Fibroblast of pulmonary artery (primary cell): ENCODE data around the gene AKAP9.
"Not testable (repeated sequence)": the region's sequence is repeated elsewhere in the genome, so short reads cannot be mapped to it uniquely, and the experiment has no call there.

Source experiments
- DNase-seq: peaks from one replicate; pipeline ENCODE4 v3.0.0-alpha.2; 2010; ENCODE audit warnings: low read depth
- H3K4me3 ChIP-seq: replicated peaks from 2 replicates; pipeline ENCODE4 v1.5.1; 2011; ENCODE audit warnings: low read depth, mild to moderate bottlenecking, control low read depth, low read length, moderate library complexity
- CTCF ChIP-seq: IDR thresholded peaks from 2 replicates; pipeline ENCODE4 v1.5.1; 2011; ENCODE audit warnings: mild to moderate bottlenecking, control low read depth, low read length, inconsistent platforms; ENCODE audit errors: missing control alignments

Gene AKAP9

GRCh38 chr7:92072708-92073107, 132.0 kb downstream of the AKAP9 start:
- H3K4me3 ChIP-seq: no peak overlapping the region

GRCh38 chr7:92075455-92076158, 134.9 kb downstream of the AKAP9 start:
- no peak for TF ChIP-seq CTCF
- H3K4me3 ChIP-seq: no peak overlapping the region
- DNase-seq: no peak

More at GRCh38 chr7:92072708-92073107, 132.0 kb downstream of the AKAP9 start:
- no peak for DNase-seq
- no peak for TF ChIP-seq CTCF

GRCh38 chr7:92076509-92076908, 135.8 kb downstream of the AKAP9 start:
- no peak for DNase-seq

GRCh38 chr7:92083922-92084321, 143.3 kb downstream of the AKAP9 start:
- not testable (repeated sequence) for DNase-seq, H3K4me3 ChIP-seq

More at GRCh38 chr7:92076509-92076908, 135.8 kb downstream of the AKAP9 start:
- no peak overlapping the region for H3K4me3 ChIP-seq
- no peak for TF ChIP-seq CTCF

- TF ChIP-seq CTCF: no peak
- no peak for DNase-seq
- no peak overlapping the region for H3K4me3 ChIP-seq
Observed at GRCh38 chr7:92088266-92088665, 147.6 kb downstream of the AKAP9 start.

GRCh38 chr7:92092210-92092609, 151.5 kb downstream of the AKAP9 start:
- DNase-seq: no peak
- H3K4me3 ChIP-seq: no peak overlapping the region
- TF ChIP-seq CTCF: no peak

GRCh38 chr7:92095380-92095779, 154.7 kb downstream of the AKAP9 start:
- H3K4me3 ChIP-seq: no peak overlapping the region
- no peak for DNase-seq
- TF ChIP-seq CTCF: no peak
